Measurements from ENCODE around the gene TBC1D22A.

TBC1D22A gene

DNA sequence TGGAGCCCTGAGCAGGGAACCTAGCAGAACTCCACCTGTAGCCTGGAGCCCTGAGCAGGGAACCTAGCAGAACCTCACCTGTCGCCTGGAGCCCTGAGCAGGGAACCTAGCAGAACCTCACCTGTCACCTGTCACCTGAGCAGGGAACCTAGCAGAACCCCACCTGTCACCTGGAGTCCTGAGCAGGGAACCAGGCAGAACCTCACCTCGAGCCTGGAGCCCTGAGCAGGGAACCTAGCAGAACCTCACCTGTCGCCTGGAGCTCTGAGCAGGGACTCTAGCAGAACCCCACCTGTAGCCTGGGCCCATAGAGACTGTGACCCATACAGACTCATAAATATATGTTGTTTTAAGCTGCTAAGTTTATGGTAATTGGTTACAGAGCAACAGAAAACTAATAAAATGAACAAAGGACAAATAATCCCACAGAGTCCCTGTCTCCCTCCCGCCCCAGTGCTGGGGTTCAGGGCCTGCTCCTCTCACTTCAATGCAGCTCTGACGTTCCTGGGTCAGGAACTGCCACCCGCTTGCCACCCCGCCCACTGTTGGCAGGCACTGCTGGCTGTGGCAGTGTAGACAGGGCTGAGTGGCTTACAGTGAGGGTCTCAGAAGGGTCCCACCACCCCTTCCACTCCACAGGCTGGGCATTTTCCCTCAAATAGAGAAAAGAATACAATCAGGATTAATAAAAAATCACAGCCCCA is 259.1 kb downstream of the TBC1D22A start:
- no peak for DNase-seq

DNA sequence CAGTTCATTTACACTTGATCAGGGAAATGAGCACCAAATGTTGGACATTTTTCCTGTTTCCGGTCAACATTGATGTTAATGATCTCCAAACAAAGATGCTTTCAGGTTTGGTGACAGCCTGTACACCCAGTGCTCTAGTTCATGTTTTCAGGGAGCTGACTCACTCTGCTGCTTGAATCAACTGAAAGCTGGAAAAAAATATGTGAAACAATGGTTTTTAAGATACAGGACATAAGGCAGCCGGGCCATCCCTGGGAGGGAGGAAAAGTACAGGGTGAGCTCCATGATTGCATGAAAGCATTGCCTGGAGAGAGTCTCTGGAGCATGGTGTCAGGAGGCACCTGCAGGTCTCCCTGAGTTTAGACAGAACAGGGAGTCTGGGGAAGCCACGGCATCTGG is 259.6 kb downstream of the TBC1D22A start:
- DNase-seq = no peak

DNA sequence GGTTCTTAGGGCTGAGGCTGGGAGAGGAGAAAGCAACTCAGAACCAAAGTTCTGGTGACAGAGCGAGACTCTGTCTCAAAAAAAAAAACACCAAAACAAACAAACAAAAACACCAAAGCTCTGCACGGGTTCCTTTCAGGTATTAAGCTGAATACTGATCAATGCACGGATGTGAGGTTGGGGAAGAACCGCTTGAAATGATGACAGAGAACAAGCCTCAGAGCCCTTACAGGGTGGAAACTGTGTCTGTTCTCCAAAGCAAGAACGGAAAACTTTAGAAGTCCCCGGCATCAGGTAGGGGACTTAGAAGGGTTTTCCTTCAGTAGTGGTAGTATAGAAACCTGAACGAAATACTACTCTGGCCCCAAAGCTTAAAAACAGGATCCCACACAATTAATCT is 260.0 kb downstream of the TBC1D22A start:
- DNase-seq = no peak

DNA sequence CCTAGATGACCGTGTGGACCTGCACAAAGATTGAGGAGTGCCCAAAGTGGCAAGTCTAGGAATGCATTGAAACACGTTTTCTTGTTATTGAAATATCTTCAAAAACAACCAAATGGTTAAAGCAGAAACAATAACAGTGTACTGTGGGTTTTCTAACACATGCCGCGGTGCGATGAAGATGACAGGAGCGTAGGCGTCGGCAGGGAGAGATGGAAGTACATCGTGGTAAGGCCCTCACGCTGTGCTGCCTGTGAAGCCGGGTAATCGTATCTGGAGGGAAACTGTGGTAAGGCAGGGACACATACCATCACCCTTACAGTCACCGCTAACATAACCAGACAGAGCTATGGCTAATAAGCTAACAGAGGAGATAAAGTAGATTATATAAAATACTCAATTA is 261.4 kb downstream of the TBC1D22A start:
- DNase-seq = no peak

DNA sequence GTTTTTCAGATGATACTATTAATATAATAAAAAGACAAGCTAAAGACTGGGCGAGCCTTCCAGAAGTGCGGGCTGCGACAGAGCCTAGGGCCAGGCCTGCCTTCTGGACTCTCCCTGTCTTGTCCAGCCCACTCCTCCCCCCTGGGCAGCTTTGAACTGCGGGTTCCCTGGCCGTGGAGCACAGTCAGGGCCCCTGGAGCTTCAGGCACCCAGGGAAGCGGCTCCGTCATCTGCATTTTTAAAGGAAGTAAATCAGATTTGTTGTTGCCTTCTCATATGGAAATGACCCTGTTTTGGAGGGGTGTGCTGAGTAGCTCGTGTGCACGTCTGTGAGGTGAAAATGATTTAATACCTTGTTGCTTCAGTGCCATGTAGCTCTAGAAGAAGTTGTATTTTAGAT is 265.3 kb downstream of the TBC1D22A start:
- no peak for DNase-seq

DNA sequence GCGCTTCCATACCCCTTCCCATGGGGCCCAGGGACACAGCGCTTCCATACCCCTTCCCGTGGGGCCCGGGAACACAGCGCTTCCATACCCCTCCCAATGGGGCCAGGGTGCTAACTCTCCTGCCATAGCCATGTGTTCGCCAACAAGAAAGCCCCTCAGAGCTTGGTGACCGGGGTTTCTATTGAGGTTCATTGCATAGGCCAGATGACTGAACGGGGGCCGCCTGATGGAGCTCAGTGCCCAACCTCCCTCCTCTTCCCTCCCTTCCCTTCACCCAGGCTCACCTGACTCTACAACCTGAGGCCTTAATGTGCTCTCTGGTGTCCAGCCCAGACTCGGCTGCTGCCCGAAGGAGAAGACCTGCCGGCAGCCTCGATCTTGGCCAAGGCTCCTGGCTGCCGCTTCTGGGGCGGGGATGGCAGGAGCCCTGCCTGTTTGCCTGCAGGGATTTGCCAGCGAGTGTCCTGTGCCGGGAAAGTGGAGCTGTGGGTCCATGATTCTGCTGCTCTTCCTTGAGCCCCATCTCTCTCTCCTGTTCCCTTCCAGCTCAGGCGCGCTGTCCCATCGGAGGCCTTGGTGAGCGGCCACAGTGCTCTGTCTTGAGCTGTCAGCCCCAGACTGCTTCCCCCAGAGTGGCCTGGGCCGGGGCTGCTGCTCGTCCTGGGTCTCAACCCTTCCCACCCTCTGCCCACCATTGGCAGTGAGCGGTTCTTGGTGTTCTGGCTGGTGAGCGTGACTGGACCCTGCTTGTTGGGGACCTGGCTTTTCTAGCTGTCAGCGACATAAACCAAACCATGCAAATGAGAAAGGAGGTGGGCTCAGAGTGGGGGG is 267.0 kb downstream of the TBC1D22A start:
- no peak for DNase-seq

DNA sequence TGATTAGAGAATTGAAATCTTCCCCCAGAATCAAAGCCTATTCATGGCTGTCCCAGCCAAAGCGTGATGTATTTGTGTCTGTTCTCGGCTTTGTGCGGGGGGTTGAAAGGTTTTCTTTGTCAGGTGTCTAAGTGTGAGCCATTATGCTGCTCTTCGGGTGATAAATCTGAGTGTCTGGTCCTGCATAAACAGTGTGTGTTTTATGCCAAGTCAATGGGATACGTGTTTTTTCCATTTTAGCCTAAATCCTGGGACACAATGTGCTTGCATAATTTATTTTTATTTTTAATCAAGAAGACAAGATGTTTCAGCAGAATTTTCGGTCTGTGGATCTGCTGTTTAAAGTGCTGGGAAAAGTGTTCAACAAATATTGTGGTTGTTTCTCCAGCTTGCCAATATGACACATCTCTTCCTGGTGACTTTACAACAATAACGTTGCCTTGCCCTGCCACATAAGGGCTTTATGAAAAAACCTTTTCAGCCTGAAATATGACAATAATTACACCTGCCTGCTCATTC is 267.8 kb downstream of the TBC1D22A start:
- no peak for DNase-seq

DNA sequence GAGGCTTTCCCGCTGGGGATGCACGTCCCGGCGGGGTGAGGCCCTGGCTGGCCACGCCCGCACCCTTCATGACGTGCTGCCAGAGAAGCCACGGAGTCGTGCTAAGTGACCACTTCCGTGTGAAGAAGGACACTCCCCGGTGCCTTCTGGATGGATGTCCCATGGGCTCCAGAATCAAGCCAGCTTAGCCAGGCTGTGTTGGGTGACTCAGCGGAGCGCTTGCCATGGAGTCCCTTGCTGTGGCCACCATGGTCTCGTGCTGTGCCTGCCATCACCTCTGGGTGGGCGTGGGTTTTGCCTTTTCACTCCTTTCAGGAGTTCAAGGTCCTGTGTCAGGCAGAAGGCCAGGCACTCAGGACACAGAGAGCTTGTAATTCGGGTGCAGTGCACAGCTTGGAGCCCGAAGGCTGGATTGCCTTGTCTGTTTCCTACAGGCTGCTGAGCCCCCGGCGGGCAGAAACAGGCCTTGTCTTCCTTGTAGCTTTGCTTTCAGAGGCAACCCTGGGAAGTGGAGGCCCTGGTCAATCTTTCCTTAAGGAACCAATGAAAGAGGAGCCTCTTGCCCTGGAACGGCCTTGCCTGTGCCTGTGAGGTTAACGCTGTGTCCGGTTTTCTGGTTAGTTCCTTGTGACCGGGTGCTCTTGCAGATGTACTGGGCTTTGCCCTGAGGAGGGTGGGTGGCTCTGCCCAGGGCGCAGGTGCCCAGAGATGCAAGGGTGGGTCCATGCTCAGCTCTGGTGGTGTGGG is 268.6 kb downstream of the TBC1D22A start:
- DNase-seq = no peak

DNA sequence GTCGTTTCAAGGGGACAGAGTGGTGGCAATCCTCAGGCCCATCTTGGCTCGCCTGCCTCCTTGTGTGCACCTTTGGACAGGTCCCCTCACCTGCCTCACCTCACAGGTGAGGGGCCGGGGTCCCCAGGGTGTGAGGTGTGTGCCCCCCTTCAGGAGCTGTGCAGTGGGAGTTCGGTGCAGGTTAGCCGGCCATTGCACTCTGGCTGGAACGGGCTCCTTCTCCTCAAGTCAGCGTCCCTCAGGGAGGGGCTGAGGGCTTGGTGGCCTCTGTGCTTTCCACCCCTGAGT is 269.1 kb downstream of the TBC1D22A start:
- no peak for DNase-seq

DNA sequence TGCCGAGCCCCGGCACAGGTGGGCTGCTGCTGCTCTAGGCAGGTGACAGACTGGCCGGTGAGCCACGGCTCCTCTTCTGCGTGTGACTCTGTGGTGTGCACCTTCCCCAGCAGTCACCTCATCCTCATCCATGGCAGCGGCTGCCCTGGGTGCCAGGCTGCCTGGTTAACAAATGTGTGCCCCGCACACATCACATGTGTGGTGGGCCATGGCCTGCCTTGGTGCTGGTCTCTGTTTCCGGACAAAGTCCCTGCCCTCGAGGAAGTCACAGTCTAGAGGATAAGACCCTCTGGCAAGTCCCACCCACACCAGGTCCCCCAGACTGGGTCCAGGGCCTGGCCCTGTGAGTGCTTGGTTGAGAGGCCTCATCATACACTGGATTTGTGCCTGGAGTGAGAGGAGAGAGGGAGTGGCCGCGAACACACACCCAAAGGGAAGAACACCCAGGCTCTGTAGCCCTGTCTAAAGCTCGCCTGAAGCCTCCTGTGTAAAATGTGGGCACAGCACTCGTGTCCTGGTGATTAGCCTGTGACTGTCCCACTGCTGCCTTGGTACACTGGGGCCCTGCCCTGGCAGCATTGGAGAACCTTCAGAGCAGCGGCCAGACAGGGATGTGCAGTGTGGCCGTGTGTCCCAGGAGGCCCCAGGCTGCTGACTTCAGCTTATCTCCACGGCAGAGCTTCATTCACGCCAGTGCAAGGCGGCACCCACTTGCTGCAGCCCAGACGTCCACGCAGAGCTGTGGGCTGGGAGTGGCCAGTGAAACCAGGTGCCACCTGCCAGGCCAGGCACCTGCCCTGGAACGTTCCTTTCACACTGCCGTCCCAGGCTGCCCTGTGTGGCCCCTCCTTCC is 269.9 kb downstream of the TBC1D22A start:
- DNase-seq = no peak

DNA sequence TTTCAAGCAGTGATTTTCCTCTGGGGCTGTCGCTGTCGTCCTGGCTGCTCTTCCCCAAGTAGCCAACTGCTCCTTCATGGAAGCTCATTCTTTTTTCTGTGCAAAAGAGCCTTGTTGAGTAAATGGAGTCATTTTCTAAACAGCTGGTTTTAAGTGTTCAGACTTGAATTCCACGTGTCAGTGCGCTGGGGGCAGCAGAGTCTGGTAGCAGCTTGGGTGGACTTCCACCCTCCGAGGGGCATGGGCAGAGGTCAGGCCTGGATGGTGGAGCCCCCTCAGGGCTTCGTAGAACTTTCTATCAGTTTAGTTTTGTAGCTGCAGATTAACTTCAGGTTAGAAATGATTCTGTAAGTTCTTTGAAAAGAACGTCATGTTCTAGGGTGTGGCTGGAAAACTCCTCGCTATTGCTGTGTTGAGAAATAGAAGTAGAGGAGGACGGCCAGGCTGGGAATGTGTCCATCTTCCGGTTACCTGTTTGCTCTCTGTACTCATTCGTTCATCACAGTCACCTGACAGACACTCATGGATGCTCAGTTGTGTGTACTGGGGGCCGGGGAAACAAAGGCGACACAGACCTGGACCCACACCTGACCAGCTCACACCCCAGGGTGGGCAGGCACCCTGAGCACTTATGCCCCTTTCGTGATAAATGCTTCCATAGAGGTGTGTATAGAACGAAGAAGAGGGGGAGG is 270.7 kb downstream of the TBC1D22A start:
- DNase-seq = no peak

DNA sequence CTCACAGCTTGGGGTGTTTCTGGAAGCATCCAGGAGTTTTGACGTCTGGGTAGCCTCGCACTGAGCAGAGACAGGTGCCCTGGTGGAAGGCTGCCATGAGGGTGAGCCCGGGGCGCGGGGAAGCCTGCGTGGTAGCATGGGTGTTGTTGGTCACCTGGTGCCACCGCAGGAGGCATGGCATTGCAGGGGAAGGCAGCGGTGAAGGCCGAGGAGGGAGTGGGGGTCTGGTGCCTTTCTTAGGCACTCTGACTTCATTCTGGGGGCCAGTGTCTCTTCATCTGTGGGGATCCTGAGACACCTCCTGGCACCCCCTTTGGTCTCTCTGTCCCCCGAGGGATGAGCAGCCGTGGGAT is 271.2 kb downstream of the TBC1D22A start:
- no peak for DNase-seq

DNA sequence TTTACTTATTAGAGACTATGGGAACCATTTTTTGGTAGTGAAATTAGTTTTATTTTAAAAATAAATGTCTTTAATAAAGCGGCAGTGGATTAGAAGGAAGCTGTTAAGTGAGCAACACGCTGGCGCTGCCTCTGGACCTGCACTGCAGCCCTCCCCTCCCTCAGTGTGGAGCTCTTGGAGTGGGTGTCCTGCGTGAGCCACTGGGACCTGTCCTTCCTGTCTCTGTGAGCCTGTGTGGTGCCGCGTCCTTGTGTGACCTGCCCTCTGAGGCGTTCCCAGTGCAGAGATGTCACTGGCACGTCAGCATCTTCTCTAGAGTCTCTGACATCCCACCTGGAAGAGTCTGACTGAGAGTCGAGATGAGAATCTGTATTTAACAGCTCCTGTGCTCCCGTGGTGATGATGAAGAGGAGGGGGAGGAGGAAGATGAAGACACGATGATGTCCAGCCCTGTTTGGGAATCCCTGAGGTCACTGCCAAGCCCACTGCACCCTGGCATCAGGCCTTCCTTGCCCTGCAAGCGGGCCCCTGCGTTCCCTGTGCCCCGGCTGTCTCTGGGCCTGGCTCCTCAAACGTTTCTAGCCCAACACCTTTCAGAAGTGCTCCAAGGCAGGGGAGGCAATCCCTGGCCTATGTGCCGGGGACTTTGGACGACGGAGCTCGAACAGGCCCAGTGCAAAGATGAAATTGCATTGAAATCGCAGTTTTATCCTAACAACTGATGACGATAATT is 271.8 kb downstream of the TBC1D22A start:
- no peak for DNase-seq

DNA sequence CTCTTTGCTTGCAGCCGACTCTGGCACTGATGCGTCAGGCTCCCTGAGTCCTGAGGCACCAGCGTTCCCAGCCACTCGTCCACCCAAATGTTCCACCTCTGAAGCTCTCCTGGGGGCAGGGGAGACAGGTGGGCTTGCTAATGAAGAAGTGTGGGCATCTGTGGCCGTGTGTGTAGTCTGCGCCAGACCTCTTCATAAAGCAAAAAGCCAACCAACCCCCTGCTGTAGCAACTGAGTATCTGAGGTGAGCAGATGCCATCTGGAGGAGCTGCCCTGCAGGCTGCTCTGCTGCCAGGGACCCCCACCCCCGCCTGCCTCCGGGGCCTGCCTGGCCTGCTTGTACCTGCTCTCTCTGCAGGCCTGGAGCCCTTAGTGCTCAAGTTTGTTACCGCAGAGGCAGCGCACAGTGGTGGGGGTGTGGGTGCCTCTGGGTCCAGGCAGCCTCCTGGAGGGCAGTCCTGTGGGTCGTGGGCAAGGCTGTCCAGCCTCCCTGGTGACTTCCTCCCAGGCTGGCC is 272.5 kb downstream of the TBC1D22A start:
- no peak for DNase-seq

DNA sequence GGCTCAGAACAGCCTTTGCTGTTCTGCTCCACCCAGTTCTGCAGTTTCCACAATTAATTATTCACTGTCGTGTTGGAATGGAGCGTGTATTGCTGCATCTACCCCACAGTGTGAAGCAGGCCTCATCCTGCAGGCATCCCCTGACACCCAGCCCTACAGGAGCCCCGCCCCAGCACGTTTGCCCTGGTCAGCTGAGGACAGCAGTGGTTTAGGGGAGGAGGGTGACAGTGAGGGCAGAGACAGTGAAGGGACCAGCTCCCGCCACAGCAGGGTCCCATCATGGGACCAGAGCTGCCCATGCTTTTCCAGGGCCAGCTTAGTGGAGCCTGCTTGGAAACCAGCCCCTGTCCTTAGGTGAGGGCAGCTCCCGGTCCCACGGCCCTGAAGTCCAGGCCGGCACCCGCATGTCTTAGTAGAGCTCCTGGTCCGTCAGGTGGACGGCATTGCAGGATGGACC is 273.0 kb downstream of the TBC1D22A start:
- no peak for DNase-seq

DNA sequence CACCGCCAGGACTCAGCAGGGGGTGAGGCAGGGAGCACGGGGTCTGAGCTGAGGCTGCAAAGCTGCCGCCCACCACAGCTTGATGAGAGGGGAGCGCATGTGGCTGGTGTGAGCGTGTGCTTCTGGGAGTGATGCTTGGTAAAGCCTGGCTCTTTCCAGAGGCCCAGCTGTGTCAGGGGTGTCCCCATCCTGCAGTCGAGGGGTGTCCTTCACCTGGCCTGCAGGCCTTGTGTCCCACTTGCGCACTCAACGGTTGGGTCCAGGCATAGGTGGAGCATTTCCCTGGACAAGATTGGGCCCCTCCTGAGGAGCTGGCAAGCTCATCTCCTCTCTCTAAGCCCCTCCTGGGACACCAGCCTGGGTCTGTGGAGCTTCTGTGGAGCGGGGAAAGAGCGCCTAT is 273.9 kb downstream of the TBC1D22A start:
- DNase-seq = no peak

DNA sequence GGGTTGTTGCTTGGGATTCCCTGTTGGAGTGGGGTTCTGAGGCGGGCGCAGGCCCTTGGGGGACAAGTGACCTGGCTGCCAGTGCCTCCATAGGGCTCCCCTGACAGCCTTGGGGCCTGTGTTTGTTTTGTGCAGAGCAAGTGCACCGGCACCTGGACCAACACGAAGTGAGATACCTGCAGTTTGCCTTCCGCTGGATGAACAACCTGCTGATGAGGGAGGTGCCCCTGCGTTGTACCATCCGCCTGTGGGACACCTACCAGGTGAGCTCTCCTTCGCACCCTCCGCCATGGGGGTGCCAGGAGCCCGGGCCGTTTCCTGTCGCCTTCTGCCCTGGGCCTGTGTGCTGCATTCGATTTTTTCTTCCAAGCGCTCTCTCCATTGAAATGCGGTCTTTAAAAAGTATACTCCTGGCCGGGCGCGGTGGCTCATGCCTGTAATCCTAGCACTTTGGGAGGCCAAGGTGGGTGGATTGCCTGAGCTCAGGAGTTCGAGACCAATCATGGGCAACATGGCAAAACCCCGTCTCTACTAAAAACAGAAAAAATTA is 274.6 kb downstream of the TBC1D22A start:
- no peak for DNase-seq

DNA sequence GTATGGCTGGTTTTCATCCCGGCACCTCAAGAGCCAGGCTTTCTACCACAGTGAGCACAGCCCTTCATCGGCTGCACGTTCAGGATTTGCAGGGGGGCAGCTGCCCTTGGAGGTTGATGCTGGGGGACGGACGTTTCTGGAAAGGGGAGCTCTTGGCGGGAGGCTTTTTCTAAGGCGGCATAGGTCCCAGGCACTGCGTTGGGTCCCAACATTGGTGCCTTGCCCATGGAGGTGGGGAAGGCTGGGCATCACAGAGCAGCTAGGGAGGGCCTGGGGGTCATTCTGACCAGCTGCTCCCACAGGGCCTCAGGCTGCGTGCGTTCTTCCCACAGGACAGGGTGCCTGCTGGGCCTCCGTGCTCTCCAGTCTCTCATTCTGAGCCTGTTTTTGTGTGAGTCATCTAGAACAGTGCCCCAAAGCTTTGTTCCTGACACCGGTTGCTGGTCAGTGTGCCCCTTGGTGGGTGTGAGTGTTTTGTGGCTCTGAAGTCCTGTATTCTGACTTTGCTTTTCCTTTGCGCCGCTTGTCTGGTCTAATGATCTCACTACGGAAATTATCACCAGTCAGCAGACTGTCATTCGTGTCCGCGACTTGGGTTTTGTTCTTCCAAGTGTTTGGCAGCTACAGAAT is 275.9 kb downstream of the TBC1D22A start:
- no peak for DNase-seq

DNA sequence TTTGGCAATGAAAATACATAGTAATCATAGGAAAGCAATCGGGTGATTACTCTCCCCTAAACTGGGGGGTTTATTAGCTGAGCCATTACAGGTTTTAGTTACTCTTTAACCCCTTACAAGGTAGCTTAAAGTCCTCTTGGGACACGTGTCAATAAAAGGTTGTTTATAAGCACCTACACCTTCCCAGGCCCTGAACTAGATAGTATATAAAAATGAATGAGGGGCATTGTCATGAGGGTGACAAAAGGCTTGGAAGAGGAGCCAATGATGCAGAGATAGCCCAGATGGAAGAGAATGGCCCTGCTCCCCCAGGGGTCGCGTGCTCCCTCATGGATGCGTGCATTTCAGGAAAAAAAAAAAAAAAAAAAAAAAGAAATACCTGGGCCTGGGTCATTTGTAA is 276.9 kb downstream of the TBC1D22A start:
- no peak for DNase-seq

DNA sequence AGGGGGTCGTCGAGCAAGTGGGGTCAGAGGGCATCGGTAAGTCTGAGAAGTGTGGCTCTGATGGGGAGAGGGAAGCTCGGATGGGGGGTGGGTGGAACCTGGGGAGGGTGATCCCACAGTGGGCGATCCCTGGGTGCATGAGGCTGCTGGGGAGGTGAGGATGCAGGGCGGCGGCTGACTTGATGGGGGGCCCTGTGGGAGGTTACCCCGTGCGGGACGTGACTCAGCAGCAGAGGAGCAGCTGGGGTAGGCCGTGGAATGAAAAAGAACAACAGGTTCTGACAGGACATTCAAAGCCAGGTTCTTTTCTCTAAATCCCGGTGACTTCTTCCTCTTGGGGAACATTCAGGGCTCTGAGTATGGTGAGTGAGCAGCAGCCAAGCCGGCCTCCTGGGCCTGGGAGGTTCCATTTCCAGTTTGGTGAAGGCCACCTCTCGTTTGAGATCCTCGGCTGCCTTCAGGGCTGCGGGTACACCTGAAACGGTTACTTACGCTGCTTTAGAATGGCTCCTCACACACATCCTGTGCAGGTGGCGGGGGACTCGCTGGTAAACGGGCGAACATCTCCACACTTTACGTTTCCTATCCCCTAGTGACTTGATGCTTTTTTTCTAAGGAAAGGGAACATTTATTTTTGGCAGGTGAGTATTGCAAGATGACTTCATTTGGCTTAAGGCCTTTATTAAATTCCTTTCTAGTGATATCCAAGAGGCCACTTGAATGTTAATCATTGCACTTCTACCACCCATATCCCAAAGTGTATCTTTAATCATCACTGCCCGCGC is 278.2 kb downstream of the TBC1D22A start:
- no peak for DNase-seq

Measured in CD4-positive, alpha-beta T cell treated with Interleukin-21 for 1 hour (primary cell).